Measurements from ENCODE around the gene SHROOM3.

- TF ChIP-seq TCF12 (IDR thresholded peaks at IDR 0.05; ENCODE audit: low read depth): no peak
- no peak for TF ChIP-seq RAD21 (IDR thresholded peaks at IDR 0.05; ENCODE audit: low read depth)
- TF ChIP-seq REST (IDR thresholded peaks at IDR 0.05; ENCODE audit: low read depth): no peak
- TF ChIP-seq CEBPB (IDR thresholded peaks at IDR 0.05): no peak
- TF ChIP-seq EP300 (IDR thresholded peaks at IDR 0.05; ENCODE audit: borderline replicate concordance): no peak
- no peak for TF ChIP-seq FOXM1 (IDR thresholded peaks at IDR 0.05; ENCODE audit: borderline replicate concordance, low read depth)
- no peak for TF ChIP-seq YY1 (IDR thresholded peaks at IDR 0.05; ENCODE audit: low read depth)
- no peak for TF ChIP-seq MAX (IDR thresholded peaks at IDR 0.05)
Observed at GRCh38 chr4:76720121-76720520, 285.1 kb downstream of the SHROOM3 start.

Data from Ishikawa (cell line).